ENCODE measurements around the gene FAHD2B. TPM values are rescaled to one million over a fixed set of nuclear protein-coding genes. Genes with fewer than 3 reads are reported as not detected.
"Not testable (repeated sequence)": the region's sequence is repeated elsewhere in the genome, so short reads cannot be mapped to it uniquely, and the experiment has no call there.

Gene FAHD2B
- total RNA-seq: 10 to 100 TPM in 1 of 2 donors, 1 to 10 TPM in 1; 8.6 to 11.2 TPM
- long read RNA-seq, donor 1, partial matches to known transcripts: 1 of 8 reads
- long read RNA-seq, donor 1, other reads (novel, unspliced or antisense): 1 of 8 reads
- long read RNA-seq, donor 2, transcript FAHD2B-201 (8 exons, 1,305 nt): minor isoform, 8 of 34 reads
- long read RNA-seq, donor 2, transcript FAHD2B-202 (9 exons, 1,388 nt): major isoform, 16 of 34 reads
- long read RNA-seq, donor 2, partial matches to known transcripts: 1 of 34 reads
- long read RNA-seq, donor 2, other reads (novel, unspliced or antisense): 9 of 34 reads

GRCh38 chr2:97094772-97095611 is at the start of gene FAHD2B:
TSS of gene FAHD2B (minus strand) at chr2:97094882. CDS start at chr2:97091706, 3,176 bp downstream.
- peak; percentile 95 for DNase-seq (ENCODE audit: low spot score)
- intact Hi-C loops (cut with DNase I): not testable (repeated sequence)

- DNase-seq (ENCODE audit: low spot score); intact Hi-C loops (cut with DNase I): not testable (repeated sequence)
Measured at GRCh38 chr2:97144016-97144415, 49.3 kb upstream of the FAHD2B start.

GRCh38 chr2:97129090-97129489 is 34.4 kb upstream of the FAHD2B start:
- intact Hi-C loops (cut with DNase I); DNase-seq (ENCODE audit: low spot score): not testable (repeated sequence)

- intact Hi-C loops (cut with DNase I): not testable (repeated sequence)
Measured at GRCh38 chr2:97113882-97114255, 19.2 kb upstream of the FAHD2B start.

GRCh38 chr2:97113050-97113881 is 18.6 kb upstream of the FAHD2B start, which contains the start of gene ANKRD36:
TSS of gene ANKRD36 (plus strand) at chr2:97113153. CDS start at chr2:97113740, 587 bp downstream.
- DNase-seq (ENCODE audit: low spot score): peak; percentile 95
- intact Hi-C loops (cut with DNase I): not testable (repeated sequence)

More at GRCh38 chr2:97113882-97114255, 19.2 kb upstream of the FAHD2B start:
- DNase-seq (ENCODE audit: low spot score): peak; percentile 78

GRCh38 chr2:97112320-97113049 is 17.8 kb upstream of the FAHD2B start:
- intact Hi-C loops (cut with DNase I): not testable (repeated sequence)

GRCh38 chr2:97111246-97111645 is 16.6 kb upstream of the FAHD2B start:
- DNase-seq (ENCODE audit: low spot score); intact Hi-C loops (cut with DNase I): not testable (repeated sequence)

More at GRCh38 chr2:97112320-97113049, 17.8 kb upstream of the FAHD2B start:
- peak; percentile 85 for DNase-seq (ENCODE audit: low spot score)

- intact Hi-C loops (cut with DNase I); DNase-seq (ENCODE audit: low spot score): not testable (repeated sequence)
Measured at GRCh38 chr2:97106878-97107277, 12.2 kb upstream of the FAHD2B start.

- DNase-seq (ENCODE audit: low spot score); intact Hi-C loops (cut with DNase I): not testable (repeated sequence)
Measured at GRCh38 chr2:97098786-97099372, 4.2 kb upstream of the FAHD2B start.

- DNase-seq (ENCODE audit: low spot score): no peak
- intact Hi-C loops (cut with DNase I): no loop called here
Measured at GRCh38 chr2:97095661-97096060, 979 bp upstream of the FAHD2B start.

- intact Hi-C loops (cut with DNase I); DNase-seq (ENCODE audit: low spot score): not testable (repeated sequence)
Measured at GRCh38 chr2:97093983-97094771, 505 bp downstream of the FAHD2B start.

GRCh38 chr2:97092946-97093345 is 1.7 kb downstream of the FAHD2B start:
- intact Hi-C loops (cut with DNase I); DNase-seq (ENCODE audit: low spot score): not testable (repeated sequence)

- intact Hi-C loops (cut with DNase I); DNase-seq (ENCODE audit: low spot score): not testable (repeated sequence)
Measured at GRCh38 chr2:97088706-97089105, 6.0 kb downstream of the FAHD2B start.

- intact Hi-C loops (cut with DNase I): not testable (repeated sequence)
Measured at GRCh38 chr2:97085093-97085492, 9.6 kb downstream of the FAHD2B start.

GRCh38 chr2:97083516-97083915 is 11.2 kb downstream of the FAHD2B start:
- DNase-seq (ENCODE audit: low spot score); intact Hi-C loops (cut with DNase I): not testable (repeated sequence)

More at GRCh38 chr2:97085093-97085492, 9.6 kb downstream of the FAHD2B start:
- not testable (repeated sequence) for DNase-seq (ENCODE audit: low spot score)

GRCh38 chr2:97082206-97082605 is 12.5 kb downstream of the FAHD2B start:
- intact Hi-C loops (cut with DNase I); DNase-seq (ENCODE audit: low spot score): not testable (repeated sequence)

- intact Hi-C loops (cut with DNase I): not testable (repeated sequence)
Measured at GRCh38 chr2:97080855-97081254, 13.8 kb downstream of the FAHD2B start.

More at GRCh38 chr2:97080855-97081254, 13.8 kb downstream of the FAHD2B start:
- not testable (repeated sequence) for DNase-seq (ENCODE audit: low spot score)
